ENCODE data around the gene CCDC183.

CCDC183 gene

DNA sequence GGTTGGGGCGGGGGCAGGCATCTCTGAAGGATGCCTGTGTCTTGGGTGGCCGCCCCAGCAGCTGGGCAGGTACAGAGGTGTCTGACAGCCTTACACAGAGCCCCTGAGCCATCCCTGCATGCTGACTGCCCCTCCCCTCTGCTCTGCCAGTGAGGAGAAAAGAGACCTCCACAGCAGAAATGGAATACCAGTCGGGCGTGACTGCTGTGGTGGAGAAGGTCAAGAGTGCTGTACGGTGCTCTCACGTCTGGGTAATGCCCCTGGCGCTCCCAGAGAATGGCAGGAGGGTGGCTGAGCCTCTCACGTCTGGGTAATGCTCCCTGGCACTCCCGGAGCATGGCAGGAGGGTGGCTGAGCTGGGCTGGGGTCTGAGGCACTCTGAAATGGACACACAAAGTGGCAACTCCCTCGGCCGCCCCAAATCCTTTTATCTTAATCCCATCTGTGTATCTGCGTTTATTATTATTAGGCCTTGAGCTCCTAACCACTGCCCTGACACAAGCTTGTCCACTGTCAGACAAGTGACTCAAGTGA is 9.1 kb downstream of the CCDC183 start:
- DNase-seq (ENCODE audit: low read depth) = no peak
- TF ChIP-seq, protein P1, sequence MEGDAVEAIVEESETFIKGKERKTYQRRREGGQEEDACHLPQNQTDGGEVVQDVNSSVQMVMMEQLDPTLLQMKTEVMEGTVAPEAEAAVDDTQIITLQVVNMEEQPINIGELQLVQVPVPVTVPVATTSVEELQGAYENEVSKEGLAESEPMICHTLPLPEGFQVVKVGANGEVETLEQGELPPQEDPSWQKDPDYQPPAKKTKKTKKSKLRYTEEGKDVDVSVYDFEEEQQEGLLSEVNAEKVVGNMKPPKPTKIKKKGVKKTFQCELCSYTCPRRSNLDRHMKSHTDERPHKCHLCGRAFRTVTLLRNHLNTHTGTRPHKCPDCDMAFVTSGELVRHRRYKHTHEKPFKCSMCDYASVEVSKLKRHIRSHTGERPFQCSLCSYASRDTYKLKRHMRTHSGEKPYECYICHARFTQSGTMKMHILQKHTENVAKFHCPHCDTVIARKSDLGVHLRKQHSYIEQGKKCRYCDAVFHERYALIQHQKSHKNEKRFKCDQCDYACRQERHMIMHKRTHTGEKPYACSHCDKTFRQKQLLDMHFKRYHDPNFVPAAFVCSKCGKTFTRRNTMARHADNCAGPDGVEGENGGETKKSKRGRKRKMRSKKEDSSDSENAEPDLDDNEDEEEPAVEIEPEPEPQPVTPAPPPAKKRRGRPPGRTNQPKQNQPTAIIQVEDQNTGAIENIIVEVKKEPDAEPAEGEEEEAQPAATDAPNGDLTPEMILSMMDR (conservative IDR thresholded peaks at IDR 0.05; ENCODE audit: low read depth, low read length) = no peak
- H3K4me3 ChIP-seq (ENCODE audit: low read depth, low read length) = no peak overlapping the region

DNA sequence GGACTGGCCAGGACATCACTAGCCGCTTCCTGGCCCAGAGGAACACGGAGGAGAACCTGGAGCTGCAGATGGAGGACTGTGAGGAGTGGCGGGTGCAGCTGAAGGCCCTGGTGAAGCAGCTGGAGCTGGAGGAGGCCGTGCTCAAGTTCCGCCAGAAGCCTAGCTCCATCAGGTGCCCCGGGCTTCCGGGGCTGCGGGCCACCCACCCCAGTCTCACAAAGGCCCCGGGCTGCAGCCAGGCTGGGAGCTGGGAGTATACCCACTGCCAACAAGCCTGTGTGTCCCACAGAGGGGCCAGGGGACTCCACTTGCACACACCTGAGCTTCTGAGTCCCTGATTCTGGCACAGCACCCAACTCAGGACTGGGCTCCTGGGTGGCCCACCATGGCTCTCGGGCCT is 9.9 kb downstream of the CCDC183 start:
- no peak for DNase-seq (ENCODE audit: low read depth)
- TF ChIP-seq, protein P1 (conservative IDR thresholded peaks at IDR 0.05; ENCODE audit: low read depth, low read length) = no peak
- no peak overlapping the region for H3K4me3 ChIP-seq (ENCODE audit: low read depth, low read length)

DNA sequence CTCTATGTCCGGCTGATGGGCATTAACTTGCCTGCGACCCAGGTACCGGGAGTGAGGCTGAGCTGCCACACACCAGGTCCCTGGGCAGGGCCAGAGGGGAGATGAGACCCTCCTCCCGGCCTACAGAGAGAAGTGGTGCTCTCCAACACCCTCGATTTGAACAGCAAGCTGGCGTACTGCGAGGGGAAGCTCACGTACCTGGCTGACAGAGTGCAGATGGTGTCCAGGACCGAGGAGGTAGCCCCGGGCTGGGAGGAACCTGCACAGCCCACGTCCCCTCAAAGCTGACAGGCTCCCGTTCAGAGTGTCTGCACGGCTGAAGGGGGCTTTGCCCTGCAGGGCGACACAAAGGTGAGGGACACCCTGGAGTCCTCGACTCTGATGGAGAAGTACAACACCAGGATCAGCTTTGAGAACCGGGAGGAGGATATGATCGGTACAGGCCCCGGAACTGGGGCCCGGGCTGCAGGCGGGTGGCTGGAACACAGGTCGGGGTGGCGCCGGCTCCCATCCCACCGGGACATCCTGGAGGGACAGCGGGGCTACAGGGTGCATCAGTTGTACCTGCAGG is 10.6 kb downstream of the CCDC183 start:
- TF ChIP-seq, protein P1 (conservative IDR thresholded peaks at IDR 0.05; ENCODE audit: low read depth, low read length) = no peak
- H3K4me3 ChIP-seq (ENCODE audit: low read depth, low read length) = peak overlapping the region; percentile 87
- no peak for DNase-seq (ENCODE audit: low read depth)

DNA sequence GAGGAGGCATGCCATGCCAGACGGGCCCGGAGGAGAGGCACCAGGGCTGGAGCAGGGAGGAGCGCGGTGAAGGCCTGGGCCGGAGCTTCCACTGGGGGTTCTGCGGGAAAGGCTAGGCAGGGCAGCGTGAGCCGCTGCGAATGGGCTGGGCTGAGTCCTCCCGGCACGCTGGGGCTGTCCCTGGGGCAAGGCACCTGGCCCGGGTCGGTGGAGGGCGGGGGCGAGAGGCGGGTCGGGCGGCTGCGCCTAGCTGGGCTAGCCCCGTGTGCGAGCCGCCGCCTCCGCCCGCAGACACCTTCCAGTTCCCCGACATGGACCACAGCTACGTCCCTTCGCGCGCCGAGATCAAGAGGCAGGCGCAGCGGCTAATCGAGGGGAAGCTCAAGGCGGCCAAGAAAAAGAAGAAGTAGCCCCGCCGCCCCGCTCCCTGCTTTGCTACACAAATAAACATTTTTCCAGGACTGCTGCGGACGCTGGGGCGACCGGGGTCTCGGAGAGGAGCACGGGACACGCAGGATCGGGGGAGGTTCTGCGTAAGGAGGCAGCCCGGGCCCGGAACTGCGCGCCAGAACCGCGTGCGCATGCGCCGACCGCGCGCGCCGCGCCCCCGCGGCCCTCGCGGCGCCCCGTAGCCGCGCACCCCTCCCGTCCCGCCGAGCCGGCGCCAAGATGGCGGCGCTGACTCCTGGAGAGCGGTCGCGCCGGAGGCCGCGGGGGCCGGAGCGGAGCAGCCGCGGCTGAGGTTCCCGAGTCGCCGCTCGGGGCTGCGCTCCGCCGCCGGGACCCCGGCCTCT is 11.3 kb downstream of the CCDC183 start, which contains the start of gene RABL6:
RABL6 (plus strand) TSS at position 668 of the 794 bp plus-strand sequence. CDS start 249 bp downstream, outside the sequence.
- peak within 1 kb of the TSS; percentile 87 for H3K4me3 ChIP-seq (ENCODE audit: low read depth, low read length)
- TF ChIP-seq, protein P1 (conservative IDR thresholded peaks at IDR 0.05; ENCODE audit: low read depth, low read length) = no peak
- peak; percentile 62 for DNase-seq (ENCODE audit: low read depth)

DNA sequence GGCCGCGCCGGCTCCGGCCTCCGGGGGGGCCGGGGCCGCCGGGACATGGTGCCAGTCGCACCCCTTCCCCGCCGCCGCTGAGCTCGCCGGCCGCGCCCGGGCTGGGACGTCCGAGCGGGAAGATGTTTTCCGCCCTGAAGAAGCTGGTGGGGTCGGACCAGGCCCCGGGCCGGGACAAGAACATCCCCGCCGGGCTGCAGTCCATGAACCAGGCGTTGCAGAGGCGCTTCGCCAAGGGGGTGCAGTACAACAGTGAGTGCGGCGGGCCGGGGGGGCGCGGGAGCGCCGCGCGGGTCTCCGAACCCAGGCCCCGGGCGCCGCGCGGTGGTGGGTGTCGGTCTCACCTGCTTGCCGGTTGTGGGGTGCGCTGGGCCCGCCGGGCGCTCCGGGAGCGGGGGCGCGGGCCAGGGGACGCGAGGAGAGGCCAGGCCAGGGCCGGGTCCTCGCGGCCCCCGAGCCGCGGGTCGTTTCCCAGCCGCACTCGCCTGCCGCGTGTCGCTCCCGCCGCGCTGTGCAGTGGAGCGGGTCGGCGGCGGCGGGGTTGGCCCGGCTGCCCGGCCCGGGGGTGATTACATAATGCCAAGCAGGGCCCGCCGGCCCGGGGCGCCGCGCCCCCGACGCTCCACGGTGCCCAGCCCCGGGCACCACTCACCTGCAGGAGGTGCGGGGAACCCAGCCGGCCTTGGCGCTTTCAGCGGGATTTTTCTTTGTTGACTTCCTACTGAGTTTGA is 12.1 kb downstream of the CCDC183 start:
- H3K4me3 ChIP-seq (ENCODE audit: low read depth, low read length) = peak overlapping the region; percentile 87
- TF ChIP-seq, protein P1 (conservative IDR thresholded peaks at IDR 0.05; ENCODE audit: low read depth, low read length) = no peak
- DNase-seq (ENCODE audit: low read depth) = no peak

DNA sequence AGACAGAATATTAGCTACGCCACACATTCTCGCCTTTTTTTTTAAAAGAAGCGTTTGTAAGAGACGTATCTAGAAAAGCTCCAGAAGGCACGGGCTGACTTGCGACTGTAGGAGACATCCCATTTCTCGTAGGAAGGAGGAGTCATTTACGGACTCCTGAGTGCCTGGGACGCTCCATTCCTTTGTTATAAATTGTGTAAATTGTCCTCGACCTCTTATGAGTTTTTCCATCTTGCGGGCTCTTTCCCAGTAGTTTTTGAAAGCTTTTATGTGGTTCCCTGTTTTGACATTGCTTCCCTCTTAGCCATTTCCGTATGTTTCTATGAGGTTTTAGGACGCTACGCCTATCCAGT is 12.6 kb downstream of the CCDC183 start:
- peak; percentile 61 for DNase-seq (ENCODE audit: low read depth)
- peak overlapping the region; percentile 87 for H3K4me3 ChIP-seq (ENCODE audit: low read depth, low read length)
- TF ChIP-seq, protein P1 (conservative IDR thresholded peaks at IDR 0.05; ENCODE audit: low read depth, low read length) = no peak
